Measurements from ENCODE around the gene DCAF10.

DNA sequence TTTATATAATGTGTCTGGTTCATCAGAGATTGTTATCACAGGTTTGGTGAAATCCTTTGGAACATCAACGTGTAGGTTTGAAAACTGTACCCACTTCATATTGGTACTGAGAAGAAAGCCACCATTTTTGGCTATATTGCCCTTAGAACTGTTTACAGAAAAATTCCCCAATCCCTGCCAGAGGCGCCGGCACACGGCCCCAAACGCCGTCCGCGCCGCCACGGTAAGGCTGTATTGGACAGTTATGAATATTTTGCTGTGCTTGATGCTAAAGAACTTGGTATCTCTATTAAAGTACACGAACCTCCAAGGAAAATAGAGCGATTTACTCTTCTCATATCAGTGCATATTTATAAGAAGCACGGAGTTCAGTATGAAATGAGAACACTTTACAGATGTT, 35.2 kb downstream of the DCAF10 start:
- TF ChIP-seq EZH2 (IDR thresholded peaks at IDR 0.05) (no peak), POLR2AphosphoS5 (IDR thresholded peaks at IDR 0.05; ENCODE audit: borderline replicate concordance, low read depth, low read length) (no peak)

Data from SK-N-MC (cell line).